Lower lobe of right lung (tissue), 2 donors: ENCODE data around the gene JAKMIP1. TPM values are rescaled to one million over a fixed set of nuclear protein-coding genes. Genes with fewer than 3 reads are reported as not detected.

ENCODE experiments used
- ATAC-seq, 2 donors: fragments of 200-7000 bp; cut with Tn5 transposase; one replicate each; pipeline ENCODE4 v1.9.1; 2020 to 2022; ENCODE audit warnings: mild to moderate bottlenecking in 2 of 2, moderate library complexity in 2 of 2
- DNase-seq: peaks from one replicate; pipeline ENCODE4 v3.0.0-alpha.2; 2020
- H3K27ac ChIP-seq: fragments of 200-600 bp; one replicate; pipeline ENCODE4 v1.8.0; 2022
- H3K27me3 ChIP-seq: fragments of 200-600 bp; one replicate; pipeline ENCODE4 v1.8.0; 2022; ENCODE audit warnings: low read depth
- H3K36me3 ChIP-seq: fragments of 200-600 bp; one replicate; pipeline ENCODE4 v1.8.0; 2022; ENCODE audit warnings: mild to moderate bottlenecking
- H3K4me1 ChIP-seq: fragments of 200-600 bp; one replicate; pipeline ENCODE4 v1.8.0; 2022
- H3K4me3 ChIP-seq: fragments of 200-600 bp; one replicate; pipeline ENCODE4 v1.8.0; 2022; ENCODE audit warnings: mild to moderate bottlenecking
- H3K9me3 ChIP-seq: fragments of 200-600 bp; one replicate; pipeline ENCODE4 v1.8.0; 2022
- CTCF ChIP-seq: fragments of 200-600 bp; IDR thresholded peaks from one replicate; pipeline ENCODE4 v1.8.0; 2022; ENCODE audit warnings: antibody characterized with exemption, mild to moderate bottlenecking
- intact Hi-C: fragments of 100-400 bp; cut with DNase I; formaldehyde crosslinking; loops from one replicate; pipeline ENCODE4 v1.11.0; 2022
- total RNA-seq: library from RNA; stranded (reverse); fragmentation: NEBNext Ultra II Directional; extraction: Animal tissue kit (Norgen Biotek cat#: 25700); gene quantifications from one replicate; pipeline ENCODE4 v1.2.1, GENCODE V29; 2021
- donor health status: DM: no; HTN: yes; CAD: no; lungs with severe emphysema.

Gene JAKMIP1
- total RNA-seq, 1 donor from 2014 or later: 0.65 TPM

- Histone ChIP-seq H3K4me1 (no peaks in the 10 kb centered on the region), H3K4me3 (no peak overlapping the region), H3K27ac (no peak overlapping the region), H3K36me3 (no peaks in the 10 kb centered on the region), H3K9me3 (no peaks in the 10 kb centered on the region), H3K27me3 (peaks cover 17% of the 10 kb centered on the region)
- TF ChIP-seq CTCF: no peak
- ATAC-seq (no peak), DNase-seq (no peak)
- intact Hi-C loops: no loop called here
Measured at GRCh38 chr4:6001680-6002491, 198.5 kb downstream of the JAKMIP1 start.

GRCh38 chr4:5999830-6000365, 200.5 kb downstream of the JAKMIP1 start:
- no peak for DNase-seq
- no peak for TF ChIP-seq CTCF
- no peak overlapping the region for H3K4me3 ChIP-seq
- H3K9me3 ChIP-seq: no peaks in the 10 kb centered on the region
- H3K36me3 ChIP-seq: no peaks in the 10 kb centered on the region
- no peak overlapping the region for H3K27ac ChIP-seq
- no peaks in the 10 kb centered on the region for H3K4me1 ChIP-seq
- no peak for ATAC-seq
- intact Hi-C loops: no loop called here
- H3K27me3 ChIP-seq: peaks cover 7% of the 10 kb centered on the region

- Histone ChIP-seq H3K36me3 (no peaks in the 10 kb centered on the region), H3K9me3 (no peaks in the 10 kb centered on the region), H3K27ac (no peak overlapping the region), H3K4me3 (no peak overlapping the region), H3K4me1 (no peaks in the 10 kb centered on the region), H3K27me3 (peaks cover 11% of the 10 kb centered on the region)
- ATAC-seq (no peak), DNase-seq (no peak)
- no peak for TF ChIP-seq CTCF
- intact Hi-C loops: no loop called here
Measured at GRCh38 chr4:5999356-5999755, 201.0 kb downstream of the JAKMIP1 start.

- Histone ChIP-seq H3K27ac (no peak overlapping the region), H3K4me1 (no peaks in the 10 kb centered on the region), H3K9me3 (no peaks in the 10 kb centered on the region), H3K27me3 (peaks cover 12% of the 10 kb centered on the region), H3K36me3 (no peaks in the 10 kb centered on the region), H3K4me3 (no peak overlapping the region)
- peak; percentile 63 to 75 for ATAC-seq
- peak; percentile 92 for TF ChIP-seq CTCF
- no peak for DNase-seq
- intact Hi-C loops: no loop called here
Measured at GRCh38 chr4:5998333-5998936, 201.9 kb downstream of the JAKMIP1 start.

GRCh38 chr4:5996641-5997040, 203.7 kb downstream of the JAKMIP1 start:
- DNase-seq (no peak), ATAC-seq (no peak)
- Histone ChIP-seq H3K36me3 (no peaks in the 10 kb centered on the region), H3K4me1 (no peaks in the 10 kb centered on the region), H3K9me3 (no peaks in the 10 kb centered on the region), H3K27ac (no peak overlapping the region), H3K4me3 (no peak overlapping the region), H3K27me3 (peaks cover 12% of the 10 kb centered on the region)
- intact Hi-C loops: no loop called here
- TF ChIP-seq CTCF: no peak
